AG10803 (cell line): Measurements from ENCODE around the gene CLIC6.

ENCODE experiments used
- DNase-seq: peaks from one replicate; pipeline ENCODE4 v3.0.0; 2010; ENCODE audit warnings: low read depth
- H3K4me3 ChIP-seq: 2 replicates; pipeline ENCODE4 v1.5.1; 2011; ENCODE audit warnings: mild to moderate bottlenecking, low read length, control low read depth
- CTCF ChIP-seq: conservative IDR thresholded peaks from 2 replicates; pipeline ENCODE4 v1.5.1; 2011; ENCODE audit warnings: mild to moderate bottlenecking, low read length, control low read depth, inconsistent platforms

CLIC6 gene

GRCh38 chr21:34642211-34643075 is 26.4 kb upstream of the CLIC6 start:
- DNase-seq: peak; percentile 52
- TF ChIP-seq CTCF: no peak
- no peak overlapping the region for H3K4me3 ChIP-seq

- H3K4me3 ChIP-seq: no peak overlapping the region
- DNase-seq: no peak
- no peak for TF ChIP-seq CTCF
Observed at GRCh38 chr21:34644825-34645224, 24.0 kb upstream of the CLIC6 start.

GRCh38 chr21:34647555-34647954 is 21.2 kb upstream of the CLIC6 start:
- H3K4me3 ChIP-seq: no peak overlapping the region
- no peak for TF ChIP-seq CTCF
- no peak for DNase-seq

- H3K4me3 ChIP-seq: no peak overlapping the region
- no peak for DNase-seq
- no peak for TF ChIP-seq CTCF
Observed at GRCh38 chr21:34648739-34649297, 20.0 kb upstream of the CLIC6 start.

- no peak overlapping the region for H3K4me3 ChIP-seq
- no peak for DNase-seq
- TF ChIP-seq CTCF: no peak
Observed at GRCh38 chr21:34649400-34649799, 19.4 kb upstream of the CLIC6 start.

GRCh38 chr21:34650861-34651431 is 17.8 kb upstream of the CLIC6 start:
- H3K4me3 ChIP-seq: no peak overlapping the region
- TF ChIP-seq CTCF: no peak
- no peak for DNase-seq

- no peak overlapping the region for H3K4me3 ChIP-seq
- no peak for DNase-seq
- no peak for TF ChIP-seq CTCF
Observed at GRCh38 chr21:34651642-34652041, 17.2 kb upstream of the CLIC6 start.
